Liver (tissue), 9 donors: ENCODE measurements around the gene RBFOX1. TPM values are rescaled to one million over a fixed set of nuclear protein-coding genes. Genes with fewer than 3 reads are reported as not detected.

ENCODE experiments used
- DNase-seq: peaks from one replicate; pipeline ENCODE4 v3.0.0-alpha.2; 2017; ENCODE audit warnings: low spot score
- H3K27ac ChIP-seq, 2 donors: one replicate each; pipeline ENCODE4 v1.7.0; 2013; ENCODE audit warnings: inconsistent platforms in 2 of 2, low read length in 2 of 2, control low read depth in 1 of 2, low read depth in 1 of 2, mild to moderate bottlenecking in 1 of 2
- H3K27me3 ChIP-seq, 4 donors: one replicate each; pipeline versions ENCODE4 v1.6.1 to v1.7.0; 2013; ENCODE audit warnings: low read length in 3 of 4, inconsistent platforms in 1 of 4, mild to moderate bottlenecking in 1 of 4, moderate library complexity in 1 of 4; ENCODE audit not compliant: control insufficient read depth in 4 of 4, insufficient read depth in 4 of 4
- H3K36me3 ChIP-seq, 4 donors: one replicate each; pipeline versions ENCODE4 v1.6.1 to v1.7.0; 2013; ENCODE audit warnings: low read length in 3 of 4, mild to moderate bottlenecking in 3 of 4, low read depth in 1 of 4, moderate library complexity in 1 of 4; ENCODE audit not compliant: control insufficient read depth in 4 of 4, insufficient read depth in 3 of 4
- H3K4me1 ChIP-seq, 4 donors: one replicate each; pipeline versions ENCODE4 v1.6.1 to v1.7.0; 2013; ENCODE audit warnings: low read length in 3 of 4, mild to moderate bottlenecking in 3 of 4, moderate library complexity in 1 of 4; ENCODE audit not compliant: control insufficient read depth in 4 of 4, insufficient read depth in 4 of 4
- H3K4me3 ChIP-seq, 3 donors: one replicate each; pipeline versions ENCODE4 v1.6.1 to v1.7.0; 2013; ENCODE audit warnings: low read length in 3 of 3, control low read depth in 1 of 3, low read depth in 1 of 3, mild to moderate bottlenecking in 1 of 3
- H3K9ac ChIP-seq, 2 donors: one replicate each; pipeline ENCODE4 v1.7.0; 2013; ENCODE audit warnings: low read length in 2 of 2, mild to moderate bottlenecking in 2 of 2, moderate library complexity in 2 of 2, control low read depth in 1 of 2, low read depth in 1 of 2
- H3K9me3 ChIP-seq, 4 donors: one replicate each; pipeline versions ENCODE4 v1.6.1 to v1.7.0; 2013; ENCODE audit warnings: low read length in 3 of 4; ENCODE audit not compliant: control insufficient read depth in 4 of 4
- FOXA1 ChIP-seq: IDR thresholded peaks from 2 replicates; pipeline ENCODE4 v1.6.1; 2016; ENCODE audit warnings: antibody characterized with exemption
- FOXA2 ChIP-seq: IDR thresholded peaks from 2 replicates; pipeline ENCODE4 v1.6.1; 2016; ENCODE audit warnings: antibody characterized with exemption
- GABPA ChIP-seq, 2 donors: IDR thresholded peaks in 1 of 2; conservative IDR thresholded peaks in 1 of 2; 2 replicates each; pipeline ENCODE4 v1.6.1; 2016; ENCODE audit warnings: antibody characterized with exemption in 2 of 2, mild to moderate bottlenecking in 1 of 2, moderate library complexity in 1 of 2
- HNF4A ChIP-seq, 2 donors: conservative IDR thresholded peaks; 2 replicates each; pipeline ENCODE4 v1.6.1; 2016; ENCODE audit warnings: antibody characterized with exemption in 2 of 2, mild to moderate bottlenecking in 2 of 2
- HNF4G ChIP-seq: IDR thresholded peaks from 2 replicates; pipeline ENCODE4 v1.6.1; 2016; ENCODE audit warnings: antibody characterized with exemption
- NR2F2 ChIP-seq: IDR thresholded peaks from 2 replicates; pipeline ENCODE4 v1.6.1; 2016; ENCODE audit warnings: antibody characterized with exemption
- RAD21 ChIP-seq, 2 donors: IDR thresholded peaks; 2 replicates each; pipeline ENCODE4 v1.6.1; 2016; ENCODE audit warnings: antibody characterized with exemption in 2 of 2, mild to moderate bottlenecking in 2 of 2
- REST ChIP-seq: IDR thresholded peaks from 2 replicates; pipeline ENCODE4 v1.6.1; 2016; ENCODE audit warnings: antibody characterized with exemption, mild to moderate bottlenecking
- RXRA ChIP-seq, 2 donors: IDR thresholded peaks; 2 replicates each; pipeline ENCODE4 v1.6.1; 2017 to 2018; ENCODE audit warnings: antibody characterized with exemption in 2 of 2, mild to moderate bottlenecking in 1 of 2
- YY1 ChIP-seq: IDR thresholded peaks from 2 replicates; pipeline ENCODE4 v1.6.1; 2016; ENCODE audit warnings: antibody characterized with exemption, mild to moderate bottlenecking
- ZBTB33 ChIP-seq: IDR thresholded peaks from 2 replicates; pipeline ENCODE4 v1.6.1; 2016; ENCODE audit warnings: antibody characterized with exemption
- WGBS: extraction: QIAGEN DNeasy Blood & Tissue Kit; methylation state at CpG from one replicate; pipeline ENCODE4 v1.1.7; 2013; 5-methylcytosine and 5-hydroxymethylcytosine counted together
- polyA plus RNA-seq, 2 donors: library from polyadenylated mRNA; stranded (reverse) in 1 of 2; unstranded in 1 of 2; fragments of 200-250 nt in 1 of 2; fragments of >200 nt in 1 of 2; fragmentation: Nextera tagmentation in 1 of 2; extraction: Ambion mirVana in 1 of 2; gene quantifications; one replicate each; pipeline versions ENCODE4 v1.2.1 to v1.2.3, GENCODE V29; 2013 to 2015
- total RNA-seq, 2 donors: library from RNA; depleted of rRNA; stranded (reverse); fragments of >200 nt; gene quantifications; one replicate each; pipeline ENCODE4 v1.2.3, GENCODE V29; 2014
- donor health status: healthy.
- donor health status: healthy.
- donor health status: healthy.
- donor health status: healthy.
- donor health status: healthy.

Gene RBFOX1
- total and polyA plus RNA-seq, 4 donors = not detected

GRCh38 chr16:7285520-7285919 is 47.1 kb upstream of the RBFOX1 start (continued):
- TF ChIP-seq REST = no peak
- no peak for TF ChIP-seq ZBTB33
- no peak for TF ChIP-seq HNF4A (conservative IDR thresholded peaks at IDR 0.05)

GRCh38 chr16:7289299-7289698 is 43.3 kb upstream of the RBFOX1 start:
- H3K4me1 ChIP-seq = no peaks in the 10 kb centered on the region
- no peak for DNase-seq
- no peak overlapping the region for H3K9ac ChIP-seq
- H3K36me3 ChIP-seq = no peaks in the 10 kb centered on the region
- no peak overlapping the region for H3K27ac ChIP-seq
- no peak overlapping the region for H3K4me3 ChIP-seq
- 86% methylated on average over 3 of the region's 3 CpGs for WGBS
- TF ChIP-seq FOXA1 (no peak), HNF4G (no peak)
- peaks cover 0 to 4% (median 1%) of the 10 kb centered on the region in 4 donors for H3K27me3 ChIP-seq
- H3K9me3 ChIP-seq = peaks cover 0 to 1% (median 0%) of the 10 kb centered on the region in 4 donors

- TF ChIP-seq NR2F2 (no peak), ZBTB33 (no peak), FOXA1 (no peak), GABPA (IDR thresholded peaks at IDR 0.05 in 1 of 2, conservative IDR thresholded peaks at IDR 0.05 in 1 of 2) (no peak), YY1 (no peak), RXRA (IDR thresholded peaks at IDR 0.05) (no peak), RAD21 (IDR thresholded peaks at IDR 0.05) (no peak), FOXA2 (no peak)
- no peak overlapping the region for H3K27ac ChIP-seq
- no peak overlapping the region for H3K4me3 ChIP-seq
- no peak for DNase-seq
- WGBS = 69% methylated on average over 6 of the region's 6 CpGs
- no peaks in the 10 kb centered on the region for H3K36me3 ChIP-seq
- H3K4me1 ChIP-seq = no peaks in the 10 kb centered on the region
- H3K9ac ChIP-seq = no peak overlapping the region
- peaks cover 0 to 4% (median 1%) of the 10 kb centered on the region in 4 donors for H3K27me3 ChIP-seq
- H3K9me3 ChIP-seq = no peaks in the 10 kb centered on the region
These were observed 42.0 kb upstream of the RBFOX1 start for GRCh38 chr16:7290682-7291081.
